ENCODE results near the gene PROM2. TPM values are rescaled to one million over a fixed set of nuclear protein-coding genes. Genes with fewer than 3 reads are reported as not detected.

The PROM2 gene
- total and polyA plus RNA-seq, 2 donors (not counting 3 experiments of a cell fraction or from before 2014, with no cell fraction given) = 0.39 to 0.60 TPM

DNA sequence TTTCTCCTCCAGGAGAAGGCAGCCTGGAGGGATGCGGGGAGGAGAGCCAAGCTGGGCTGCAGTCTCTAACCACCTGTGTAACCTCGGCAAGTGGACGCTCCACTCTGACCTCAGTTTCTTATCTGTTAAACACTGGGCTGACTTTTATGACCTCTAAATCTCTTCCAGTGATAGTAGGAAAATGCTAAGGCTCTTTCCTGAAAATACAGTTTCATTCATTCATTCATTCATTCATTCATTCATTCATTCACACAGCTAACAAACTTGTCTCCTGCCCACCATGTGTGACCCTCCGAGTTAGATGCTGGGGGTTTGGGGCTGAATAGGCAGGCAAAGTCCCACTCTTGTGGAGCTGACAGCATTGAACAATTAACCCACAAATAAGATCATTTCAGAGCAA, 9.3 kb downstream of the PROM2 start:
- intact Hi-C loops (cut with micrococcal nuclease) = no loop called here
- H4K20me1 ChIP-seq (replicated peaks; ENCODE audit: control insufficient read depth, extremely low read depth, insufficient read depth, low read length) = no peaks in the 10 kb centered on the region

DNA sequence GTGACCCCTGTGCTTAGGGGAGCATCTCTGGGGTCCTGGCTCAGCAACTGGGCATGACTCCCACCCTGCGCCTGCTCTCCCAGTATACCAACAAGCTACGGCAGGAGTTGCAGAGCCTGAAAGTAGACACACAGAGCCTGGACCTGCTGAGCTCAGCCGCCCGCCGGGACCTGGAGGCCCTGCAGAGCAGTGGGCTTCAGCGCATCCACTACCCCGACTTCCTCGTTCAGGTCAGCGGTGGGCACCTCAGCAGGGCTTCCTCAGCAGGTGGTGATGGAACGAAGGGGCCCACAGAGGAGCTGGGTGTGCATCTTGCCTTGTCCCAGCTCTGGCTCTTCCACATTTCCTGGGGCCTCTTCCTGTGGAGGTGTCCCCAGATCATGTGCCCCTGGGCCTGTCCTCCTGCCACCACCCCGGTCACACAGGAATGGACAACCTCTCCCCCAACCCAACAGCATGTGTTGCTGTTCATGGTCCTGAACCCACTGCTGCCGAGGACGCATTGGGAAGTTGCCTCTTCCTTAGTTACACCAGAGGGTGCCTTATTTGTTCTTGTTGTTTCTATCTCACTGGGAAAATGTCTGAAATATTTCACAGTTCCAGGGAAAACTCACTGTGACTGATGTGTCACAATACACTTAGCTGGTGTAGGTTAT, 10.8 kb downstream of the PROM2 start:
- BruUV-seq (replicated peaks) = no TSS peak
- H3K9me1 ChIP-seq (replicated peaks; ENCODE audit: control insufficient read depth, extremely low read depth, insufficient read depth, low read length) = no peaks in the 10 kb centered on the region
- H3K4me3 ChIP-seq (replicated peaks in 1 of 3; ENCODE audit: insufficient read depth in 1 of 3, low read depth in 1 of 3, low read length in 3 of 3) = no peak overlapping the region
- H3K9ac ChIP-seq (replicated peaks; ENCODE audit: extremely low read depth, insufficient read depth, low read length) = no peak overlapping the region
- no peaks in the 10 kb centered on the region for H3K27me3 ChIP-seq (ENCODE audit: control insufficient read depth in 2 of 2, insufficient read depth in 2 of 2, low read length in 2 of 2)
- CTCF ChIA-PET = no interaction called here
- no peaks in the 10 kb centered on the region for H4K20me1 ChIP-seq (replicated peaks; ENCODE audit: control insufficient read depth, extremely low read depth, insufficient read depth, low read length)
- no peaks in the 10 kb centered on the region for H3K4me1 ChIP-seq (ENCODE audit: control insufficient read depth, extremely low read depth, insufficient read depth, low read length)
- H3K27ac ChIP-seq (ENCODE audit: insufficient read depth, low read depth, low read length) = no peak overlapping the region
- DNase-seq (ENCODE audit: low read depth, low spot score) (no peak), FAIRE-seq (no peak)
- H3K4me2 ChIP-seq (ENCODE audit: insufficient read depth, low read length) = no peak overlapping the region
- H3K36me3 ChIP-seq (ENCODE audit: control insufficient read depth in 2 of 2, extremely low read depth in 1 of 2, insufficient read depth in 2 of 2, low read length in 2 of 2) = no peaks in the 10 kb centered on the region
- TF ChIP-seq GATA2 (IDR thresholded peaks at IDR 0.05; ENCODE audit: insufficient read depth, insufficient read length, low read depth, low read length) (no peak), POLR2A (IDR thresholded peaks at IDR 0.05; ENCODE audit: low read depth, low read length) (no peak), POLR2AphosphoS5 (IDR thresholded peaks at IDR 0.05; ENCODE audit: insufficient read depth, low read depth, low read length) (no peak), MYC (IDR thresholded peaks at IDR 0.05; ENCODE audit: low read depth, low read length) (no peak), JUN (IDR thresholded peaks at IDR 0.05; ENCODE audit: borderline replicate concordance, insufficient read depth, insufficient read length, low read depth) (no peak), FOS (IDR thresholded peaks at IDR 0.05; ENCODE audit: borderline replicate concordance, insufficient read depth, low read length) (no peak)
- TF ChIP-seq, protein P1, sequence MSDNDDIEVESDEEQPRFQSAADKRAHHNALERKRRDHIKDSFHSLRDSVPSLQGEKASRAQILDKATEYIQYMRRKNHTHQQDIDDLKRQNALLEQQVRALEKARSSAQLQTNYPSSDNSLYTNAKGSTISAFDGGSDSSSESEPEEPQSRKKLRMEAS (IDR thresholded peaks at IDR 0.05; ENCODE audit: insufficient read depth, insufficient read length) = no peak
- TF ChIP-seq, protein P2, sequence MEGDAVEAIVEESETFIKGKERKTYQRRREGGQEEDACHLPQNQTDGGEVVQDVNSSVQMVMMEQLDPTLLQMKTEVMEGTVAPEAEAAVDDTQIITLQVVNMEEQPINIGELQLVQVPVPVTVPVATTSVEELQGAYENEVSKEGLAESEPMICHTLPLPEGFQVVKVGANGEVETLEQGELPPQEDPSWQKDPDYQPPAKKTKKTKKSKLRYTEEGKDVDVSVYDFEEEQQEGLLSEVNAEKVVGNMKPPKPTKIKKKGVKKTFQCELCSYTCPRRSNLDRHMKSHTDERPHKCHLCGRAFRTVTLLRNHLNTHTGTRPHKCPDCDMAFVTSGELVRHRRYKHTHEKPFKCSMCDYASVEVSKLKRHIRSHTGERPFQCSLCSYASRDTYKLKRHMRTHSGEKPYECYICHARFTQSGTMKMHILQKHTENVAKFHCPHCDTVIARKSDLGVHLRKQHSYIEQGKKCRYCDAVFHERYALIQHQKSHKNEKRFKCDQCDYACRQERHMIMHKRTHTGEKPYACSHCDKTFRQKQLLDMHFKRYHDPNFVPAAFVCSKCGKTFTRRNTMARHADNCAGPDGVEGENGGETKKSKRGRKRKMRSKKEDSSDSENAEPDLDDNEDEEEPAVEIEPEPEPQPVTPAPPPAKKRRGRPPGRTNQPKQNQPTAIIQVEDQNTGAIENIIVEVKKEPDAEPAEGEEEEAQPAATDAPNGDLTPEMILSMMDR (IDR thresholded peaks at IDR 0.05; ENCODE audit: extremely low read depth in 1 of 2, insufficient read depth in 1 of 2, low read depth in 1 of 2, low read length in 2 of 2) = no peak
- H3K9me3 ChIP-seq (replicated peaks; ENCODE audit: control insufficient read depth, insufficient read depth, low read length) = no peaks in the 10 kb centered on the region
- H2AFZ ChIP-seq (ENCODE audit: low read depth, low read length) = no peak overlapping the region
- H3K79me2 ChIP-seq (ENCODE audit: control insufficient read depth, insufficient read depth, low read length) = no peaks in the 10 kb centered on the region
- POLR2A ChIA-PET = no interaction called here
- intact Hi-C loops (cut with micrococcal nuclease) = no loop called here
- dilution Hi-C loops (cut with MboI; ENCODE audit: extremely low pct_ligation_motif_present, low sequenced_read_pairs) = no loop called here

More for the DNA sequence above, 9.3 kb downstream of the PROM2 start:
- DNase-seq (ENCODE audit: low read depth, low spot score) (no peak), FAIRE-seq (no peak)
- H3K4me3 ChIP-seq (replicated peaks in 1 of 3; ENCODE audit: insufficient read depth in 1 of 3, low read depth in 1 of 3, low read length in 3 of 3) = no peak overlapping the region
- ChIA-PET POLR2A (no interaction called here), CTCF (interaction anchor here (1.4 kb wide), 1 partner anchor 51 kb away, joined by 3 read pairs; no protein-coding TSS in a partner anchor)
- dilution Hi-C loops (cut with MboI; ENCODE audit: extremely low pct_ligation_motif_present, low sequenced_read_pairs) = no loop called here
- H2AFZ ChIP-seq (ENCODE audit: low read depth, low read length) = no peak overlapping the region
- H3K4me2 ChIP-seq (ENCODE audit: insufficient read depth, low read length) = no peak overlapping the region
- no peaks in the 10 kb centered on the region for H3K27me3 ChIP-seq (ENCODE audit: control insufficient read depth in 2 of 2, insufficient read depth in 2 of 2, low read length in 2 of 2)
- no peaks in the 10 kb centered on the region for H3K9me3 ChIP-seq (replicated peaks; ENCODE audit: control insufficient read depth, insufficient read depth, low read length)
- no peak overlapping the region for H3K27ac ChIP-seq (ENCODE audit: insufficient read depth, low read depth, low read length)
- no peaks in the 10 kb centered on the region for H3K9me1 ChIP-seq (replicated peaks; ENCODE audit: control insufficient read depth, extremely low read depth, insufficient read depth, low read length)
- no peak for TF ChIP-seq GATA2 (IDR thresholded peaks at IDR 0.05; ENCODE audit: insufficient read depth, insufficient read length, low read depth, low read length)
- no peak for TF ChIP-seq EZH2 (IDR thresholded peaks at IDR 0.05; ENCODE audit: borderline replicate concordance, low read depth, low read length, severe bottlenecking)
- no peak for TF ChIP-seq POLR2AphosphoS5 (IDR thresholded peaks at IDR 0.05; ENCODE audit: insufficient read depth, low read depth, low read length)
- H3K9ac ChIP-seq (replicated peaks; ENCODE audit: extremely low read depth, insufficient read depth, low read length) = no peak overlapping the region
- no peaks in the 10 kb centered on the region for H3K4me1 ChIP-seq (ENCODE audit: control insufficient read depth, extremely low read depth, insufficient read depth, low read length)
- H3K79me2 ChIP-seq (ENCODE audit: control insufficient read depth, insufficient read depth, low read length) = no peaks in the 10 kb centered on the region
- no peaks in the 10 kb centered on the region for H3K36me3 ChIP-seq (ENCODE audit: control insufficient read depth in 2 of 2, extremely low read depth in 1 of 2, insufficient read depth in 2 of 2, low read length in 2 of 2)
- no TSS peak for BruUV-seq (replicated peaks)
